ENCODE data around the gene BOLL.

BOLL gene

DNA sequence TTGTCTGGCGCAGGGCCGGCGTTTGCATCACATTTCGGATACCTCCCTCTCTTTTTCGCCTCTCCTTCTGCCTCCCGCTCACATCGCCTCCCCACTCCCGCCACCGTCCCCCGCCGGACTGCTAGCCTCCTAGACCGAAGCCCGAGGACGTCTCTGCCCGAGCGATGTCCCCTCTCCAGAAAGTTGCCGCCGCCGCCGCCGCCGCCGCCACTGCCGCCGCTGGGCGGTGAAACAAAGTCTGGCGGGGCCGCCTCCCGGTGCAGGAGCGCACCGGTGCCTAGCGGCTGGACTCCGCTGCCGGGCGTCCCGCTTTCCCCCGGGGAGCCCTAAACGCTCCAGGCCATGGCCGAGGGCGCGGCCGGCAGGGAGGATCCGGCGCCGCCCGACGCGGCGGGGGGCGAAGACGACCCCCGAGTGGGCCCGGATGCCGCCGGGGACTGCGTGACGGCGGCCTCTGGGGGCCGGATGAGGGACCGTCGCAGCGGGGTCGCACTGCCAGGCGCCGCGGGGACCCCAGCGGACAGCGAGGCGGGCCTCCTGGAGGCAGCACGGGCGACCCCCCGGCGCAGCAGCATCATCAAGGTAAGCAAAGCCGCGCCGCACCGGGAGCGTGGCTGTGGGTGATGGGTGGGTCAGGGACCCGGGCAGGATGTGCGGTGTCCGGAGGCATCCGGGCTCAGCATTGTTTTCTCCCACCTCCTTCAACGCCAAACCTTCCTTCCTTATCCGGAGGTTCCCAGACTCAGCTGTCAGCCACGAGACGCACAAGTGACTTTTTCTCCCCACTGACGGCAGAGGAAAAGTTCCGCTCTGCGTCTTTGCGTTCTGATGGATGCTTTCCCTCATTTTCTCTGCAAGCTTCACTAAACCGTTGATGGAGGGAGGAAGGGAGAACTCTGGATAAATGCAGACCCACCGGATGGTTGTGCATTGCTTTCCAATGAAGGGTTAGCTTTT is 19.9 kb upstream of the BOLL start:
- H3K4me3 ChIP-seq (ENCODE audit: low read length): peak overlapping the region; percentile 67
- no peak for TF ChIP-seq ZNF274 (IDR thresholded peaks at IDR 0.05; ENCODE audit: low read depth, low read length)

DNA sequence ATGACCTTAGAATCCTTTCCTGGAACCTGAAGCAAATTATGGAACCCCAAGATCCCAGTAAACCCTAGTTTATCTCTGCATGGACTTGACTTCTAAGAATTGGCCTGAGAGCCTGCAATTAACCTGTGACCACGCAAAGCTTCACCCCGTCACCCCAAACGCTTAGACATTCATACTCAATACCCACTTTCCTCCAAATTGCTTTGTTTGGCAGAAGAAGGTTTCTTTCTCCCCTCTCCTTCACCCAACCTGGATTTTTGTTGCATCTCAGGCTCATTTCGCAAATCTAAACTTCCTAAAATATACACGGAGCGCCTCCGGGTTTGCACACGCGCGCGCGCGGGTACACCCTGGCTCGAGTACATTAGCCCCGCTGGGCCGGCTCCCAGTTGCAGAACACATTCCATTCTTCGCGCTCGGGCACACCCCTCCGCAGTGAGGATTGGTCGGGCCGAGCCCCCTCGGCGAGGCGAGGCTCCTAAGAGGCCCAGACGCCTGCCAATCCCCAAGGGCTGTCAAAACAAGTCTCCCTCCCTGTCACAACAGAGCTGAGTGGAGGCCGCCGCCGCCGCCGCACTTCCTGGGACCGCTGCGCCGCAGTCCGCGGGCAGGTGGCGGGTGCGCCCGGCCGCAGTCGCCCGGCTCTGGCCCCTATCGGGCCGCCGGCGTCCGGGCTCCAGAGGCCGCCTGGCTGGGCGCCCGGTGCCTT is 19.1 kb upstream of the BOLL start, which contains the start of gene PLCL1:
PLCL1 (plus strand) TSS at position 545 of the 709 bp plus-strand sequence.
- no peak for TF ChIP-seq ZNF274 (IDR thresholded peaks at IDR 0.05; ENCODE audit: low read depth, low read length)
- H3K4me3 ChIP-seq (ENCODE audit: low read length): peak within 1 kb of the TSS; percentile 67

DNA sequence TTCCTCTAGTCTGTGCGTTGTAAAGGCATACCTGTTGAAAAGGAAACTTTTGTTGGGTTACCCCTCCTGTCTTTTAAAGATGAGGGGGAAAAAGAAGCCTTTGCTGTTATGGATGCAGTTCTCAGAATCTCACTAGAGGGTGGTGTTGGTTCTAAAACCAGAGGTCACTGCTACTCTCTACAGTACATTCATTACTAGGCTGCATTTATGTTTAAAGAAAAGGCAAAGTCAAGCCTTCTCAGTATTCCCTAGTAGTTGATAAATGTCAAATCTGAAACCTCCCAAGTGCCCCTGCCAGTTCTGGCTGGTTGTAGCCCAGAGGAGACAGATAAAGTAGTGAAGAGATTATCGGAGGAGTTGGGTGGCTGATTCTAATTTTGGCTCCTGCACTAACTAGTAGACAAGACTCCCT is 17.9 kb upstream of the BOLL start:
- no peak for TF ChIP-seq ZNF274 (IDR thresholded peaks at IDR 0.05; ENCODE audit: low read depth, low read length)
- no peak overlapping the region for H3K4me3 ChIP-seq (ENCODE audit: low read length)

DNA sequence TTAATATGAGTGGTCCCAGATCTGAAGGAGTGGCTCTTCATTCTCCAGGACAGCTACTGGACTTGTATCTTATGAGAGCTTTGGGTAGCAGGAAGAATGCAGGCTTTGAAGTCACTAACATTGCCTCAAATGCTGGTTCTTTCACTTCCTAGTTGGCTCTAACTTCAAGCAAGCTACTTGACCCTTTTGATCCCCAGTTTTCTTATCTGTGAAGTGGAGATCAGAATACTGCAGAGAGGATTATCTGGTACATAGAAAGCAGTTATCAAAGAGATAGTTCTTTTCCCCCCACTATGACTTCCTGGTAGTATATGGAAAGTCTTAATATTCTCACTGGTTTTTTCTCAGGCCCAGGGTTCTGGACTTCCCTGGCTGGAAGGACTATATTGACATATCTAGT is 15.9 kb upstream of the BOLL start:
- H3K4me3 ChIP-seq (ENCODE audit: low read length): no peak overlapping the region
- TF ChIP-seq ZNF274 (IDR thresholded peaks at IDR 0.05; ENCODE audit: low read depth, low read length): no peak

DNA sequence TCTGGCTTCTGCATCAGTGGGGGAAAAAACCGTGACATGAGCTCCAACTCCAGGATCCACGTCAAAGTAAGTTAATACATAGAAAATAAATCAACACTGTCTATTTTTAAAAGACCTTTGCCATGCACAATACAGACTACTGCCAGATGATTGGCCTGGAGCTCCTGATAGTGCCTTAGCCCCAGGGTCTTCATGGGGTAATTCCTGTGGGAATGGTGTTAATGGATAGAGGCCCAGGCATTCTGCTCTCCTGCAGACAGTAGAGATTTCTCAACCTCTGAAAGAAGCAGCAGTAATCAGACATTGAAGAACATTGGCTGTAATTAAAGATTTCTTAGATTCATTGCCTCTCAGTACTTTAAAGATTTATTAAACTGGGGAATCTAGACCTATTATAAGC is 15.0 kb upstream of the BOLL start:
- H3K4me3 ChIP-seq (ENCODE audit: low read length): no peak overlapping the region
- TF ChIP-seq ZNF274 (IDR thresholded peaks at IDR 0.05; ENCODE audit: low read depth, low read length): no peak

DNA sequence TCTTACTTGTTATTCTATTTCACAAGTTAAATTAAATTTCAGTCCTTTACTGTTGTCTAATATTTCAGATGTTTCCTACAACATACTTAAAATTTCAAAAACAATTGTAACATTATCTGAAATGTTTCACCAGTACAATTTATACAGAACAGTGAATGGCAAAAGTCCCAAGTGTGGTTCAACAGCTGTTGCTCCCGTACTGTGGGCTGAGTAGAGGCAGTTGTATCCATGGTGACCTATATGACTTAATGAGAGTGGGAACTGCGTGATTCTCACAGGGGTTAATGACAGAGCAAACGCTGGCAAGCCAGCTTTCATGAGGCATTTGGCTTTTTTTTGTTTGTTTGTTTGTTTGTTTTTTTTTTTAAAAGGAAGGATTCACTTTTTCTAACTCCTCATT is 13.9 kb upstream of the BOLL start:
- no peak overlapping the region for H3K4me3 ChIP-seq (ENCODE audit: low read length)
- no peak for TF ChIP-seq ZNF274 (IDR thresholded peaks at IDR 0.05; ENCODE audit: low read depth, low read length)

DNA sequence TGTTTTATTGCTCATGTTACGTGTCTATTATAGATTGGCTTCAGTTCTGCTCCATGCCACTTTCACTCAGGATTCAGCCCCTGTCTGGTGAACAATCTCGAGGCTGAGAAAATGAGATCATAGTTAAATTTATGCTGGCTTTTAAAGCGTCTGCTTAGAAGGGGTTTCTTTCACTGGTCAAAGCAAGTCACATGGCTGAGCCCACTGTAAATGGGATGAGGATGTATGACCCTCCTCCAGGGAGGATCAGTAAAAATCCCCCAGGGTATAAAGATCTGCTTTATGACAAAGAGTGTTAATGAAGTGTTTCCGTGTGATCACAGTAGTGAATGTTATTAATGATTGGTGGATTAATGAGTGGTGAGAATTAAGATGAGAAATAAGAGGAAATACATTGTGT is 13.1 kb upstream of the BOLL start:
- no peak for TF ChIP-seq ZNF274 (IDR thresholded peaks at IDR 0.05; ENCODE audit: low read depth, low read length)
- H3K4me3 ChIP-seq (ENCODE audit: low read length): no peak overlapping the region

DNA sequence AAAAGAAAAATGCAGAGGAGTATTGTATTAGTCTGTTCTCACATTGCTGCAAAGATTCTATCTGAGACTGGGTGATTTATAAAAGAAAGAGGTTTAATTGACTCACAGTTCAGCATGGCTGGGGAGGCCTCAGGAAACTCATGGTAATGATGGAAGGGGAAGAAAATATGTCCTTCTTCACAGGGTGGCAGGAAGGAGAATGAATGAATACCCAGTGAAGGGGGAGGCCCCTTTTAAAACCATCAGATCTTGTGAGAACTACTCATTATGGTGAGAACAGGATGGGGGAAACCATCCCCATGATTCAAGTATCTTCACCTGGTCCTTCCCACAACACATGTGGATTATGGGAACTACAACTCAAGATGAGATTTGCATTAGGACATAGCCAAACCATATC is 10.2 kb upstream of the BOLL start:
- no peak overlapping the region for H3K4me3 ChIP-seq (ENCODE audit: low read length)
- no peak for TF ChIP-seq ZNF274 (IDR thresholded peaks at IDR 0.05; ENCODE audit: low read depth, low read length)

DNA sequence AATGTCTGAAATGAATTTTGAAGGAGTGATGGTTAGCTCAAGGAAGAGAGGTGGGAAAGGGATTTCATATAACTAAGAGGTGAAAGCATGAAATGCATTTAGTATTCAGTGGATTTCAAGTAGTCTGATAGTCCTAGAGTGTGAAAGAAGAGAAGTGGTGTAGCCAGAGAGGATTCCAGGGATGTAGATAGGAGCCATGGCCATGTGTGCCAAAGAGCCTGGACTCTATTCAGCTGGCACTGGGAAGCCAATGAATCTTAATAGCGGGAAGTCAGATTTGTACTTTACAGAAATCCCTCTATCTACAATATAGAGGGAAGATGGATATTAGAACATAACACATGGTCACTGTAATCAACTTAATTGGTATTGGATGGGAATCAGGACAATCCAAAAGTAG is 8.3 kb upstream of the BOLL start:
- H3K4me3 ChIP-seq (ENCODE audit: low read length): no peak overlapping the region
- TF ChIP-seq ZNF274 (IDR thresholded peaks at IDR 0.05; ENCODE audit: low read depth, low read length): no peak

DNA sequence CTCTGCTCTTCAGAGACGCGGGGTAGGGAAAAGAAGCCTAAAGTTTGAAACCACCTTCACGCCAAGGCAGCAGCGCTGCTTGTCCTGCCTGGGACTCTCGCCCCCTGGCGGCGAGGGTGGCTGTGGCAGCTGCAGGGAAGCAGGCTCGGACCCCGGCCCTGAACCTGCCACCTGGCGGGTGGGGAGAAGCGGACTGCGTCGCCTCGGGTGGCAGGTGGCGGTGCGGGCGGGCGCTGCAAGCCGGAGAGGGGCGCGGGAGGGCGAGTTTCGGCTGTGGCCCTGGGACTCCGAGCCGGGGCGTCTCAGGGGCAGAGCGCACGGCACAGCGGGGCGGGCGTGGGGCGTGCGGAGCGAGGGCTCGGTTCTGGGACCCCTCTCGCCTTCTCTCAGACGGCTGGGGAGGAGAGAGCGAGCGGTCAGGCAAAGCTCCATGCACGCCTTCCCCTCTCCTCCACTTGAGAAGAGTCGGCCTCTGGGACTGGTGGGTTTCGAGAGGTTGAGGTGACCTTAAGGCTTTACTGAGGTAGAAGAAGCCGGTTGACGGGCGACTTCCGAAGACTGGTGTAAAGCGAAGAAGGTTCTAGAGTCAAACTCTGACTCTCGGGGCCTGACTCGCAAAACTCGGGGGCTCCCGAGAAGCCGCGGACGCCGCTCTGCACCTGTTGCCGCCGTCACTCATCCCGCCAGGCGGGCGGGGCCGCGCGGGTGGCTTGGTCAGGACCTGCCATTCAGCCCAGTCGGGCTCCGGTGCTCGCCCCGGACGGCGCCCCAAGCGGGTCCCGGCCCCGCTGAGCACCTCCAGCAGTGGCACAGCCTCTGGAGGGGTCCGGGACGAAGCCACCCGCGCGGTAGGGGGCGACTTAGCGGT is 1.1 kb upstream of the BOLL start:
- H3K4me3 ChIP-seq (ENCODE audit: low read length): peak overlapping the region; percentile 46; the same call in 1 of the 2 replicates
- no peak for TF ChIP-seq ZNF274 (IDR thresholded peaks at IDR 0.05; ENCODE audit: low read depth, low read length)

DNA sequence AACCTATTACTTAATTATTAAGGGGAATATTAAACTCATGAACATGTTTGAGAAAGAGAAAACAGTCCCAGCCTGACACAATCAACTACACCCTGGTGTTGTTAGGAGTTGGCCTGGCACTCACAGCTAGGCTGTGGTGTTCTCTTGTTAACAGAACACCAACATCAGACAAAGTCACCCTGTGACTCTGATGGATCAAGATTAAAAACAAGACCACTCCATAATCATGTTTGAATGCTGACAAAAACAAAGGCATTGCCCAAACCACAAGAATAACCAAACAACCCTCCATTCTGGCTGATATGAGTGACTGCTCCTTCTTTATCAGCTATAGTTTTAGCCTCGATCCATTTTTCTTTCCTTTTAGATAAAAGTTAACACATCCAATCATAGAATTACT is 3.0 kb downstream of the BOLL start:
- no peak for TF ChIP-seq ZNF274 (IDR thresholded peaks at IDR 0.05; ENCODE audit: low read depth, low read length)
- no peak overlapping the region for H3K4me3 ChIP-seq (ENCODE audit: low read length)

DNA sequence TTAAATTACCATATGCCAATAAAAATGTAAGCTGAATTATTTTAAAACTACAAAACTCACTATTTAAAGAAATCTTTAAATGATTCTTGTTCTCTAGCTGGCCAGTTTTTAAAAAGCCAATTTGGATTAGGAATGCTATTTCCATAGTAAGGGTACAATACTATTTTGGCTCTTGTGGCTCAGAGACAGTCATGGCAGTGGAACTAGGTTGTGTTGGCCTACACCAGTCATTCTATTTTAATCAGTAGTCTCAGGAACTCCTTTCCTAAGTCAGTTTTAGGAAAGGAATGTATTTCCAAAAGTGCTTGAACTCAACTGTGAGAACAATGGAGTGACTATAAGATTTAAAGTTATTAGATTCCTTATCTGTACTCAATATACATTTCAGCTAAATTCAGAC is 5.9 kb downstream of the BOLL start:
- no peak overlapping the region for H3K4me3 ChIP-seq (ENCODE audit: low read length)

DNA sequence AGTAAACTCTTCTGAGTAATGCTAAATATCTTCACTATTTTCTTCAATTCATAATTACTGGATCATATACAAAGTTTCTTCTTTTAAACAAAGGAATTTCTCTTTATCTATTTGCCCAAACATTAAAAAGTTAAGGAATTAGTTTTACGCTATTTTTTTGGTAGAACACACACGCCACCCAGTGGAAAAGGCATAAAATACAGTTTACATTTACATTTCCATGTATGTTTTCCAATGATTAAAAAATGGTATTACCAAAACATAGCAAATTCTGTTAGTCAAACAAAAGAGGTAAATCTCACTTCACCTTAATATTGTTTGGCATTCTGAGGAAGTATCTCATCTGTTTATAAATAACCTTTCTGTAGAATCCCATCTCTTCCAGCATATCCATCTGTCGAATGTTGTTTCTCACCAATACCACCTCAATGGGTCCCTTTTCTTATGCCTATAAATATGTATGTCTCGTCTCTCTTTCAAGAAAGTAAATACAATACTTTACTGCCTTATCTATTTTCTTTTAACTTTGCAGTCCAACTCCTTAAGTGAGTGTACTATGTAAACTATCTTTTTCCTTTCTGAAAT is 7.2 kb downstream of the BOLL start:
- no peak overlapping the region for H3K4me3 ChIP-seq (ENCODE audit: low read length)
- no peak for TF ChIP-seq ZNF274 (IDR thresholded peaks at IDR 0.05; ENCODE audit: low read depth, low read length)

More for the DNA sequence above, 5.9 kb downstream of the BOLL start:
- no peak for TF ChIP-seq ZNF274 (IDR thresholded peaks at IDR 0.05; ENCODE audit: low read depth, low read length)

DNA sequence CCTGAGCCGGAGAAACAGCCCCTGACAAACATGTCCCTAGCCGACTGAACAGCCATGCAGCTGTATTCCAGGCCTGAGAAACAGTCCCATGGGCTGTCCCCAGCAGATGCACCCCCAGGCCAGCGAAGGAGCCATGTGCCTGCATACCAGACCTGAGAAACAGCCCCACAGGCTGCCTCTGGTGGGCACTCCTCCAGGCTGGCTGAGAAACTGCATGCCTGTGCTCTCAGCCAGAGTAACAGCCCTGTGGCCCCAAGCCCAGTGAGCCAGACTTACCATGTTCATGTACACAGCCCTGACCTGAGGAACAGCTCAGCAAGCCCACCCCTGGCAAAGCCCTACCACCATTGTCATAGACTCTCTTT is 24.8 kb downstream of the BOLL start:
- no peak for TF ChIP-seq ZNF274 (IDR thresholded peaks at IDR 0.05; ENCODE audit: low read depth, low read length)
- H3K4me3 ChIP-seq (ENCODE audit: low read length): no peak overlapping the region
